Measurements from ENCODE around the gene BCAT1.
"Not testable (repeated sequence)": the region's sequence is repeated elsewhere in the genome, so short reads cannot be mapped to it uniquely, and the experiment has no call there.

GRCh38 chr12:24809306-24809705 lies 139.6 kb downstream of the BCAT1 start:
- TF ChIP-seq, protein P1, sequence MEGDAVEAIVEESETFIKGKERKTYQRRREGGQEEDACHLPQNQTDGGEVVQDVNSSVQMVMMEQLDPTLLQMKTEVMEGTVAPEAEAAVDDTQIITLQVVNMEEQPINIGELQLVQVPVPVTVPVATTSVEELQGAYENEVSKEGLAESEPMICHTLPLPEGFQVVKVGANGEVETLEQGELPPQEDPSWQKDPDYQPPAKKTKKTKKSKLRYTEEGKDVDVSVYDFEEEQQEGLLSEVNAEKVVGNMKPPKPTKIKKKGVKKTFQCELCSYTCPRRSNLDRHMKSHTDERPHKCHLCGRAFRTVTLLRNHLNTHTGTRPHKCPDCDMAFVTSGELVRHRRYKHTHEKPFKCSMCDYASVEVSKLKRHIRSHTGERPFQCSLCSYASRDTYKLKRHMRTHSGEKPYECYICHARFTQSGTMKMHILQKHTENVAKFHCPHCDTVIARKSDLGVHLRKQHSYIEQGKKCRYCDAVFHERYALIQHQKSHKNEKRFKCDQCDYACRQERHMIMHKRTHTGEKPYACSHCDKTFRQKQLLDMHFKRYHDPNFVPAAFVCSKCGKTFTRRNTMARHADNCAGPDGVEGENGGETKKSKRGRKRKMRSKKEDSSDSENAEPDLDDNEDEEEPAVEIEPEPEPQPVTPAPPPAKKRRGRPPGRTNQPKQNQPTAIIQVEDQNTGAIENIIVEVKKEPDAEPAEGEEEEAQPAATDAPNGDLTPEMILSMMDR (conservative IDR thresholded peaks at IDR 0.05 in 1 of 2, IDR thresholded peaks at IDR 0.05 in 1 of 2; ENCODE audit: extremely low read depth in 1 of 2, insufficient read depth in 1 of 2, low read depth in 1 of 2, low read length in 2 of 2), result not testable (repeated sequence)
- not testable (repeated sequence) for TF ChIP-seq EZH2 (IDR thresholded peaks at IDR 0.05; ENCODE audit: borderline replicate concordance, low read length)
